GM23338 (cell line): ENCODE results near the gene HAPLN3. TPM values are rescaled to one million over a fixed set of nuclear protein-coding genes. Genes with fewer than 3 reads are reported as not detected.

Source experiments
- ATAC-seq: fragments of 200-7000 bp; cut with Tn5 transposase; 3 replicates; pipeline ENCODE4 v1.9.1; 2020
- DNase-seq: peaks from one replicate; pipeline ENCODE4 v3.0.0-alpha.2; 2015; ENCODE audit warnings: low spot score
- H2AFZ ChIP-seq: fragments of 200-600 bp; sonication (generic); 2 replicates; pipeline ENCODE4 v1.8.0; 2016; ENCODE audit warnings: antibody characterized with exemption, mild to moderate bottlenecking, moderate library complexity
- H3F3A ChIP-seq: fragments of 200-600 bp; sonication (generic); replicated peaks from 2 replicates; pipeline ENCODE4 v1.8.0; 2017; ENCODE audit warnings: antibody characterized with exemption, mixed run types, low read depth
- H3K27ac ChIP-seq: fragments of 200-600 bp; sonication (generic); 2 replicates; pipeline ENCODE4 v1.6.1; 2016; ENCODE audit warnings: low read depth
- H3K27me3 ChIP-seq: fragments of 200-600 bp; sonication (generic); 2 replicates; pipeline ENCODE4 v1.8.0; 2016; ENCODE audit warnings: mild to moderate bottlenecking, mixed run types, moderate library complexity; ENCODE audit not compliant: insufficient read depth
- H3K36me3 ChIP-seq: fragments of 200-600 bp; sonication (generic); 2 replicates; pipeline ENCODE4 v1.8.0; 2016; ENCODE audit warnings: mild to moderate bottlenecking; ENCODE audit not compliant: insufficient read depth
- H3K4me1 ChIP-seq: fragments of 200-600 bp; sonication (generic); 2 replicates; pipeline ENCODE4 v1.8.0; 2016; ENCODE audit warnings: mild to moderate bottlenecking, moderate library complexity; ENCODE audit not compliant: insufficient read depth
- H3K4me2 ChIP-seq: fragments of 200-600 bp; sonication (generic); 2 replicates; pipeline ENCODE4 v1.7.1; 2017; ENCODE audit warnings: mixed run types
- H3K4me3 ChIP-seq: fragments of 200-600 bp; sonication (generic); 2 replicates; pipeline ENCODE4 v1.6.1; 2016; ENCODE audit warnings: mixed run types
- H3K79me2 ChIP-seq: fragments of 200-600 bp; sonication (generic); replicated peaks from 2 replicates; pipeline ENCODE4 v1.8.0; 2017; ENCODE audit warnings: mild to moderate bottlenecking; ENCODE audit not compliant: insufficient read depth
- H3K9me2 ChIP-seq: fragments of 200-600 bp; sonication (generic); 2 replicates; pipeline ENCODE4 v1.8.0; 2017; ENCODE audit not compliant: insufficient read depth
- H4K20me1 ChIP-seq: fragments of 200-600 bp; sonication (generic); replicated peaks from 2 replicates; pipeline ENCODE4 v1.8.0; 2017; ENCODE audit warnings: mild to moderate bottlenecking; ENCODE audit not compliant: insufficient read depth
- H3K27ac Mint-ChIP-seq: 2 replicates; pipeline ENCODE4 v1.8.0; 2020; ENCODE audit warnings: inconsistent platforms, mild to moderate bottlenecking, moderate library complexity, mixed read lengths
- H3K27me3 Mint-ChIP-seq: 3 replicates; pipeline ENCODE4 v1.8.0; 2022; ENCODE audit warnings: low read depth, mild to moderate bottlenecking, moderate library complexity, mixed read lengths, inconsistent platforms; ENCODE audit not compliant: insufficient read depth, poor library complexity
- H3K36me3 Mint-ChIP-seq: 3 replicates; pipeline ENCODE4 v1.8.0; 2021; ENCODE audit warnings: low read depth, mild to moderate bottlenecking, inconsistent platforms, moderate library complexity, mixed read lengths
- H3K4me1 Mint-ChIP-seq: 3 replicates; pipeline ENCODE4 v1.8.0; 2020; ENCODE audit warnings: mild to moderate bottlenecking, inconsistent platforms, mixed read lengths
- H3K4me3 Mint-ChIP-seq: 3 replicates; pipeline ENCODE4 v1.8.0; 2021; ENCODE audit warnings: moderate library complexity, mild to moderate bottlenecking, inconsistent platforms, mixed read lengths
- H3K9me3 Mint-ChIP-seq: 3 replicates; pipeline ENCODE4 v1.8.0; 2020; ENCODE audit warnings: moderate library complexity, mild to moderate bottlenecking, inconsistent platforms, mixed read lengths
- CREB1 ChIP-seq: fragments of 250-450 bp; sonication (Bioruptor Pico); IDR thresholded peaks from 2 replicates; pipeline ENCODE4 v1.5.0; 2020; ENCODE audit warnings: low read depth, mild to moderate bottlenecking, moderate library complexity
- EZH2phosphoT487 ChIP-seq: fragments of 200-600 bp; sonication (generic); IDR thresholded peaks from one replicate; pipeline ENCODE4 v1.8.1; 2018; ENCODE audit warnings: antibody characterized with exemption; ENCODE audit not compliant: unreplicated experiment
- POLR2AphosphoS5 ChIP-seq: IDR thresholded peaks from 2 replicates; pipeline ENCODE4 v1.6.1; 2016; ENCODE audit warnings: antibody characterized with exemption, low read depth
- ZNF331 ChIP-seq: fragments of 250-450 bp; sonication (Bioruptor Pico); IDR thresholded peaks from 2 replicates; pipeline ENCODE4 v1.5.0; 2020; ENCODE audit warnings: low read depth, mild to moderate bottlenecking, moderate library complexity
- polyA plus RNA-seq: library from polyadenylated mRNA; unstranded; fragments of >200 nt; fragmentation: Nextera tagmentation; extraction: Ambion mirVana; gene quantifications from 2 replicates; pipeline ENCODE4 v1.2.1, GENCODE V29; 2016
- total RNA-seq: library from RNA; depleted of rRNA; stranded (reverse); fragments of >200 nt; shearing (Covaris generic); gene quantifications from 2 replicates; pipeline ENCODE4 v1.2.3, GENCODE V29; 2014
- TF ChIP-seq, protein P1 (sequence below), 2 experiments: fragments of 200-600 bp in 1 of 2; sonication (generic) in 1 of 2; conservative IDR thresholded peaks; 2 replicates each; pipeline versions ENCODE4 v1.5.1 to v1.6.1; 2016 to 2017; ENCODE audit warnings: antibody characterized with exemption in 2 of 2, low read depth in 2 of 2, mild to moderate bottlenecking in 2 of 2, moderate library complexity in 1 of 2
- TF ChIP-seq, protein P2 (sequence below): fragments of 250-450 bp; sonication (Bioruptor Pico); IDR thresholded peaks from 2 replicates; pipeline ENCODE4 v1.5.0; 2020; ENCODE audit warnings: mild to moderate bottlenecking, moderate library complexity
- TF ChIP-seq, protein P3 (sequence below): IDR thresholded peaks from 2 replicates; pipeline ENCODE4 v1.6.1; 2016; ENCODE audit warnings: antibody characterized with exemption

HAPLN3 gene
- total and polyA plus RNA-seq, 2 experiments from 2014 or later, result 22.7 to 62.6 TPM

DNA sequence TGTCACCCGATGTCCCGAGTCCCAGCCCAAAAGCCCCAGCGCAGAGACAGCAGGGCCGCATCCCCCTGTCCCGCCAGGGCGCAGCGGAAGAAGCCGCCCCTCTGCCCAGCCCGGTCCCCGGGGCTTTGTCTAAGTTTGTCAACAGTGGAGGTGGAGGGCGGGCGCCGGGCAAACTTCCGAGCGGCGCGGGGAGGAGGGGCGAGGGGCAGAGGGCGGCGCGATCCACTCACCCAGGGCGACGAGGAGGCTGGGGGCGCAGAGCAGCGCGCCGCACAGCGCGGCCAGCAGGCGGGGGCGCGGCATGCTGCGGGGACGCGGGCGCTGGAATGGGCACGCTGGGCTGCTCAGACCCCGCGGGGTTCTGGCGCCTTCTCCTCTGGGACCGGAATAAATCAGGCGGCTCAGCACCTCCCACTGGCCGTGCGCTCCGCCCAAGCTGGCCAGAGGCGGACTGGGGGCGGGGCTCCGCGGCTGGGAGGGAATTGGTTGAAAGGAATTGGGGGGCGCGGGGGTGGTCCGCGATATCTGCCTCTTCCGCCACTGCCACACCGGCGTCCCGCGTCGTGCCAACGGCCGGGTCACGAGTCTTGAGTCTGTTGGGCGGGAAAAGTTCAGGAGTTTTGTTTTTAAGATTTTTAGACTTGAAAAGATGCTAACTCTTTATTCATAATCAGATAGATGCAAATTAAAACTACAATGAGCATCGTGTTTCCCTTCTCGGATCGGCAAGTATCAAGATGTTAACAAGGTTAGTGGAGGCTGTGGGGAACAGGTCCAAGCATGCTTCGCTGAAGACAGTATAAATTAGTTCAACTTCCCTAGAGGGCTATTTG is 17.9 kb upstream of the HAPLN3 start, which contains the start of gene MFGE8:
Gene MFGE8, minus strand, starts transcription at position 363 of the 833 bp plus-strand sequence. Its CDS starts 60 bp downstream, at position 303.
- TF ChIP-seq ZNF331 (CRISPR knock-in tag) (no peak), POLR2AphosphoS5 (peak; percentile 94), EZH2phosphoT487 (no peak), CREB1 (CRISPR knock-in tag) (peak; percentile 45; the same call in 1 of the 2 replicates)
- TF ChIP-seq, protein P1, sequence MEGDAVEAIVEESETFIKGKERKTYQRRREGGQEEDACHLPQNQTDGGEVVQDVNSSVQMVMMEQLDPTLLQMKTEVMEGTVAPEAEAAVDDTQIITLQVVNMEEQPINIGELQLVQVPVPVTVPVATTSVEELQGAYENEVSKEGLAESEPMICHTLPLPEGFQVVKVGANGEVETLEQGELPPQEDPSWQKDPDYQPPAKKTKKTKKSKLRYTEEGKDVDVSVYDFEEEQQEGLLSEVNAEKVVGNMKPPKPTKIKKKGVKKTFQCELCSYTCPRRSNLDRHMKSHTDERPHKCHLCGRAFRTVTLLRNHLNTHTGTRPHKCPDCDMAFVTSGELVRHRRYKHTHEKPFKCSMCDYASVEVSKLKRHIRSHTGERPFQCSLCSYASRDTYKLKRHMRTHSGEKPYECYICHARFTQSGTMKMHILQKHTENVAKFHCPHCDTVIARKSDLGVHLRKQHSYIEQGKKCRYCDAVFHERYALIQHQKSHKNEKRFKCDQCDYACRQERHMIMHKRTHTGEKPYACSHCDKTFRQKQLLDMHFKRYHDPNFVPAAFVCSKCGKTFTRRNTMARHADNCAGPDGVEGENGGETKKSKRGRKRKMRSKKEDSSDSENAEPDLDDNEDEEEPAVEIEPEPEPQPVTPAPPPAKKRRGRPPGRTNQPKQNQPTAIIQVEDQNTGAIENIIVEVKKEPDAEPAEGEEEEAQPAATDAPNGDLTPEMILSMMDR (conservative IDR thresholded peaks at IDR 0.05; ENCODE audit: low read depth in 2 of 2), result peak in 1 of 2 experiments; percentile 28; a peak in 2 of 4 replicates
- TF ChIP-seq, protein P2, sequence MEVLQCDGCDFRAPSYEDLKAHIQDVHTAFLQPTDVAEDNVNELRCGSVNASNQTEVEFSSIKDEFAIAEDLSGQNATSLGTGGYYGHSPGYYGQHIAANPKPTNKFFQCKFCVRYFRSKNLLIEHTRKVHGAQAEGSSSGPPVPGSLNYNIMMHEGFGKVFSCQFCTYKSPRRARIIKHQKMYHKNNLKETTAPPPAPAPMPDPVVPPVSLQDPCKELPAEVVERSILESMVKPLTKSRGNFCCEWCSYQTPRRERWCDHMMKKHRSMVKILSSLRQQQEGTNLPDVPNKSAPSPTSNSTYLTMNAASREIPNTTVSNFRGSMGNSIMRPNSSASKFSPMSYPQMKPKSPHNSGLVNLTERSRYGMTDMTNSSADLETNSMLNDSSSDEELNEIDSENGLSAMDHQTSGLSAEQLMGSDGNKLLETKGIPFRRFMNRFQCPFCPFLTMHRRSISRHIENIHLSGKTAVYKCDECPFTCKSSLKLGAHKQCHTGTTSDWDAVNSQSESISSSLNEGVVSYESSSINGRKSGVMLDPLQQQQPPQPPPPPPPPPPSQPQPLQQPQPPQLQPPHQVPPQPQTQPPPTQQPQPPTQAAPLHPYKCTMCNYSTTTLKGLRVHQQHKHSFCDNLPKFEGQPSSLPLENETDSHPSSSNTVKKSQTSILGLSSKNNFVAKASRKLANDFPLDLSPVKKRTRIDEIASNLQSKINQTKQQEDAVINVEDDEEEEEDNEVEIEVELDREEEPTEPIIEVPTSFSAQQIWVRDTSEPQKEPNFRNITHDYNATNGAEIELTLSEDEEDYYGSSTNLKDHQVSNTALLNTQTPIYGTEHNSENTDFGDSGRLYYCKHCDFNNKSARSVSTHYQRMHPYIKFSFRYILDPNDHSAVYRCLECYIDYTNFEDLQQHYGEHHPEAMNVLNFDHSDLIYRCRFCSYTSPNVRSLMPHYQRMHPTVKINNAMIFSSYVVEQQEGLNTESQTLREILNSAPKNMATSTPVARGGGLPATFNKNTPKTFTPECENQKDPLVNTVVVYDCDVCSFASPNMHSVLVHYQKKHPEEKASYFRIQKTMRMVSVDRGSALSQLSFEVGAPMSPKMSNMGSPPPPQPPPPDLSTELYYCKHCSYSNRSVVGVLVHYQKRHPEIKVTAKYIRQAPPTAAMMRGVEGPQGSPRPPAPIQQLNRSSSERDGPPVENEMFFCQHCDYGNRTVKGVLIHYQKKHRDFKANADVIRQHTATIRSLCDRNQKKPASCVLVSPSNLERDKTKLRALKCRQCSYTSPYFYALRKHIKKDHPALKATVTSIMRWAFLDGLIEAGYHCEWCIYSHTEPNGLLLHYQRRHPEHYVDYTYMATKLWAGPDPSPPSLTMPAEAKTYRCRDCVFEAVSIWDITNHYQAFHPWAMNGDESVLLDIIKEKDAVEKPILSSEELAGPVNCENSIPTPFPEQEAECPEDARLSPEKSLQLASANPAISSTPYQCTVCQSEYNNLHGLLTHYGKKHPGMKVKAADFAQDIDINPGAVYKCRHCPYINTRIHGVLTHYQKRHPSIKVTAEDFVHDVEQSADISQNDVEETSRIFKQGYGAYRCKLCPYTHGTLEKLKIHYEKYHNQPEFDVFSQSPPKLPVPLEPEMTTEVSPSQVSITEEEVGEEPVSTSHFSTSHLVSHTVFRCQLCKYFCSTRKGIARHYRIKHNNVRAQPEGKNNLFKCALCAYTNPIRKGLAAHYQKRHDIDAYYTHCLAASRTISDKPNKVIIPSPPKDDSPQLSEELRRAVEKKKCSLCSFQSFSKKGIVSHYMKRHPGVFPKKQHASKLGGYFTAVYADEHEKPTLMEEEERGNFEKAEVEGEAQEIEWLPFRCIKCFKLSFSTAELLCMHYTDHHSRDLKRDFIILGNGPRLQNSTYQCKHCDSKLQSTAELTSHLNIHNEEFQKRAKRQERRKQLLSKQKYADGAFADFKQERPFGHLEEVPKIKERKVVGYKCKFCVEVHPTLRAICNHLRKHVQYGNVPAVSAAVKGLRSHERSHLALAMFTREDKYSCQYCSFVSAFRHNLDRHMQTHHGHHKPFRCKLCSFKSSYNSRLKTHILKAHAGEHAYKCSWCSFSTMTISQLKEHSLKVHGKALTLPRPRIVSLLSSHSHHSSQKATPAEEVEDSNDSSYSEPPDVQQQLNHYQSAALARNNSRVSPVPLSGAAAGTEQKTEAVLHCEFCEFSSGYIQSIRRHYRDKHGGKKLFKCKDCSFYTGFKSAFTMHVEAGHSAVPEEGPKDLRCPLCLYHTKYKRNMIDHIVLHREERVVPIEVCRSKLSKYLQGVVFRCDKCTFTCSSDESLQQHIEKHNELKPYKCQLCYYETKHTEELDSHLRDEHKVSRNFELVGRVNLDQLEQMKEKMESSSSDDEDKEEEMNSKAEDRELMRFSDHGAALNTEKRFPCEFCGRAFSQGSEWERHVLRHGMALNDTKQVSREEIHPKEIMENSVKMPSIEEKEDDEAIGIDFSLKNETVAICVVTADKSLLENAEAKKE (CRISPR knock-in tag), result no peak
- TF ChIP-seq, protein P3, sequence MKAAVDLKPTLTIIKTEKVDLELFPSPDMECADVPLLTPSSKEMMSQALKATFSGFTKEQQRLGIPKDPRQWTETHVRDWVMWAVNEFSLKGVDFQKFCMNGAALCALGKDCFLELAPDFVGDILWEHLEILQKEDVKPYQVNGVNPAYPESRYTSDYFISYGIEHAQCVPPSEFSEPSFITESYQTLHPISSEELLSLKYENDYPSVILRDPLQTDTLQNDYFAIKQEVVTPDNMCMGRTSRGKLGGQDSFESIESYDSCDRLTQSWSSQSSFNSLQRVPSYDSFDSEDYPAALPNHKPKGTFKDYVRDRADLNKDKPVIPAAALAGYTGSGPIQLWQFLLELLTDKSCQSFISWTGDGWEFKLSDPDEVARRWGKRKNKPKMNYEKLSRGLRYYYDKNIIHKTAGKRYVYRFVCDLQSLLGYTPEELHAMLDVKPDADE, result 0 out of 2 replicates have a peak, but pooled peaks have one; percentile 17
- Histone ChIP-seq H3F3A (0 out of 2 replicates have a peak, but pooled peaks cover 3% of the 10 kb centered on the region), H3K4me3 (peak within 1 kb of the TSS; percentile 99), H3K79me2 (peaks cover 48% of the 10 kb centered on the region), H3K27ac (peak within 1 kb of the TSS; percentile 84), H3K27me3 (no peaks in the 10 kb centered on the region), H3K4me1 (peaks cover 34% of the 10 kb centered on the region), H3K4me2 (peak within 1 kb of the TSS; percentile 99), H3K9me2 (no peaks in the 10 kb centered on the region), H2AFZ (0 out of 2 replicates have a peak within 1 kb of the TSS, but pooled peaks have one; percentile 28), H4K20me1 (peaks cover 31% of the 10 kb centered on the region), H3K36me3 (peaks cover 32% of the 10 kb centered on the region)
- DNase-seq (peak; percentile 97), ATAC-seq (peak; percentile 86)
- no peaks in the 10 kb centered on the region for H3K9me3 Mint-ChIP-seq
- peak within 1 kb of the TSS; percentile 96 for H3K27ac Mint-ChIP-seq
- peaks cover 12% of the 10 kb centered on the region for H3K27me3 Mint-ChIP-seq
- peaks cover 38% of the 10 kb centered on the region for H3K4me1 Mint-ChIP-seq
- peak within 1 kb of the TSS; percentile 91 for H3K4me3 Mint-ChIP-seq
- H3K36me3 Mint-ChIP-seq, result peaks cover 44% of the 10 kb centered on the region
